Stimulated activated CD8-positive, alpha-beta memory T cell treated with anti-CD3 and anti-CD28 coated beads, Interleukin-15, amount 100 ng/mL, for 1 hour (primary cell): ENCODE measurements around the gene IL13.
"Not testable (repeated sequence)": the region's sequence is repeated elsewhere in the genome, so short reads cannot be mapped to it uniquely, and the experiment has no call there.

Experiments
- DNase-seq: peaks from one replicate; pipeline ENCODE4 v3.0.0-alpha.2; 2020; ENCODE audit warnings: low read depth

The IL13 gene

GRCh38 chr5:132657676-132658380, at the start of gene IL13:
Gene IL13 (plus strand): TSS chr5:132658173. CDS start chr5:132658187, 14 bp downstream.
- no peak for DNase-seq

GRCh38 chr5:132611965-132612364, 46.0 kb upstream of the IL13 start:
- DNase-seq, result no peak

GRCh38 chr5:132612846-132613245, 45.1 kb upstream of the IL13 start:
- no peak for DNase-seq

- DNase-seq, result no peak
Measured at GRCh38 chr5:132621699-132622098, 36.3 kb upstream of the IL13 start.

GRCh38 chr5:132622608-132623007, 35.4 kb upstream of the IL13 start:
- DNase-seq, result no peak

GRCh38 chr5:132627470-132627869, 30.5 kb upstream of the IL13 start:
- no peak for DNase-seq

- DNase-seq, result no peak
Measured at GRCh38 chr5:132628814-132629213, 29.2 kb upstream of the IL13 start.

GRCh38 chr5:132629230-132629944, 28.6 kb upstream of the IL13 start:
- no peak for DNase-seq

GRCh38 chr5:132633587-132633986, 24.4 kb upstream of the IL13 start:
- not testable (repeated sequence) for DNase-seq

GRCh38 chr5:132635873-132636272, 22.1 kb upstream of the IL13 start:
- no peak for DNase-seq

- DNase-seq, result no peak
Measured at GRCh38 chr5:132637241-132637640, 20.7 kb upstream of the IL13 start.

- no peak for DNase-seq
Measured at GRCh38 chr5:132639706-132640130, 18.3 kb upstream of the IL13 start.

- no peak for DNase-seq
Measured at GRCh38 chr5:132640613-132641012, 17.4 kb upstream of the IL13 start.

GRCh38 chr5:132641241-132641723, 16.7 kb upstream of the IL13 start:
- DNase-seq, result no peak

GRCh38 chr5:132641841-132642240, 16.1 kb upstream of the IL13 start:
- no peak for DNase-seq

- DNase-seq, result no peak
Measured at GRCh38 chr5:132644177-132644576, 13.8 kb upstream of the IL13 start.

- no peak for DNase-seq
Measured at GRCh38 chr5:132646583-132647266, 11.2 kb upstream of the IL13 start.

GRCh38 chr5:132647473-132647872, 10.5 kb upstream of the IL13 start:
- no peak for DNase-seq

GRCh38 chr5:132648355-132648754, 9.6 kb upstream of the IL13 start:
- DNase-seq, result no peak

GRCh38 chr5:132651838-132652469, 6.0 kb upstream of the IL13 start:
- no peak for DNase-seq

GRCh38 chr5:132653716-132654115, 4.3 kb upstream of the IL13 start:
- no peak for DNase-seq
